ENCODE data around the gene PID1.

PID1 gene, protein sequence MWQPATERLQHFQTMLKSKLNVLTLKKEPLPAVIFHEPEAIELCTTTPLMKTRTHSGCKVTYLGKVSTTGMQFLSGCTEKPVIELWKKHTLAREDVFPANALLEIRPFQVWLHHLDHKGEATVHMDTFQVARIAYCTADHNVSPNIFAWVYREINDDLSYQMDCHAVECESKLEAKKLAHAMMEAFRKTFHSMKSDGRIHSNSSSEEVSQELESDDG

DNA sequence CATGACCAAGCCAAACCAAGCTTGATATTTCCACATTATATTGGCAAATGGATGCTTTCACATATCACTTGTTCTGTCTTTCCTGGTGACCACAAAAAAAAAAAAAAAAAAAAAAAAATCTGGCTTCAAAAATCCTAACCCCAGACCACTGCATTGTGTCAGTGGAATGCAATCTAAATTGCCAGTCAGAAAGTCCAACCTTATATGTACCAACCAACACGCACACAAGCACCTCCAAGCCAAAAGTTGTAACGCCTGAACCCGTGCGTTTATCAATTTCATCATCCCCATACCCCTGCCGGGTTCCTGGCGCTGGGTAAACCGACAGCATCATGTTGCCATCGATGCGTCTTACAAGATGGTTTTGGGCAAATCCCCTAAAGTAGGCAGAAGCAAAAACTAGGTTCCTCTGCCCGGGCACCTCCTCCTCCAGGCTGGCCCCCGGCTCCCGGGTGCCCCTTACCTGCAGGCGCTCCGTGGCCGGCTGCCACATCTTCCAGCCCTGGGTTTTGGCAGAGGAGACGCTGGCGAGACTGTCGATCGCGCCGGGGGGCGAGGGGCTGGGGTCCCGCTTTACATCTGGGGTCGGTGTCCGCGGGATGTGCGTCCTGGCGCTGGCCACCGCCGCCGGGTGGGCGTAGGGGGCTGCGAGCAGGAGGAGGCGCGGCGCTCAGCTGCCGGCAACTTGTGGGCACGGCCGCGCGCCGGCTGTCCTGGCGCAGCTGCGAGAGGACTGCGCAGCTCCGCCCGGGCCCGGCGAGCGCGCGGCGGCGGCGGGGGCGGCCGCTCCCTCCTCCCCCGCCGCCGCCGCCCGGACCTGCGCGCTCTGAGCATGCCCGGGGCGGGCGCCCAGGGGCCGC lies at the start of gene PID1:
PID1 (minus strand) TSS at position 737 of the 860 bp plus-strand sequence; CDS start at position 493, 244 bp downstream.
- DNase-seq (ENCODE audit: low read depth in 2 of 2): no peak

DNA sequence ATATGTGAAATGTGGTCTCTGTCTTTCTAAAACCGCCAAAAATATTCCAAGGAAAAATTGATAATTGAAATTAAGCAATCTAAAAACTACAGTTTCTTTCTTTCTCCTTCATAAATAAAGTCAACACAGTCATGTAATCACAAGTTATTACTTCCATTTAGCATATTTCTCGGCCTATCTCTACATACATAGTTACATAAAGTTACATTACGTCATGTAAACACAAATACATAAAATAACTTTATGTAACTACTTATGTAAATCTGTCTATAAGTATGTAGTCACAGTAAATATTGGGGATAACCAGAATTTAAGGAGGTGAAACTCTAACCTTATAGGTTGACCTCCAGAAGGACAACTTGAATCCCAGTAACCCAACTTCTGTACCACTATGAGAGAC lies 48.5 kb upstream of the PID1 start:
- DNase-seq (ENCODE audit: low read depth in 2 of 2): no peak

DNA sequence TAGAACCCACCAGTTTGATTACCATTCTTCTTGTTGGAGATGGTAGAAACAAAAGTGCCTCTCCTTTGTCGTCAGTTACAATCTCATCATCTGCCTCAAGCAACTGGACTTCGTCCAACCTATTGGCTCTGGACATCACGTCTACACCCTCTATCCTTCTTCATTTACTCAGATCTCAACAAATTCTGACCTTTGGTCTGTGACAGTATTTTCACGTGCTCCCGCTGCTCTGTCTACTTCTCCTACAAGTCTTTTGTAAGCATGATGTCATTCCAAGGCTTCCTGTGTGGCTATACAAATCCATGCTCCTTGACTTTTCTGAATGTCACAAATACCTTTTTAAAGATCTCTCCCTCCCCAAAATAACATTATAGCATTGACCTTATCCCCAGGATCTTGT lies 43.0 kb upstream of the PID1 start:
- no peak for DNase-seq (ENCODE audit: low read depth in 2 of 2)

DNA sequence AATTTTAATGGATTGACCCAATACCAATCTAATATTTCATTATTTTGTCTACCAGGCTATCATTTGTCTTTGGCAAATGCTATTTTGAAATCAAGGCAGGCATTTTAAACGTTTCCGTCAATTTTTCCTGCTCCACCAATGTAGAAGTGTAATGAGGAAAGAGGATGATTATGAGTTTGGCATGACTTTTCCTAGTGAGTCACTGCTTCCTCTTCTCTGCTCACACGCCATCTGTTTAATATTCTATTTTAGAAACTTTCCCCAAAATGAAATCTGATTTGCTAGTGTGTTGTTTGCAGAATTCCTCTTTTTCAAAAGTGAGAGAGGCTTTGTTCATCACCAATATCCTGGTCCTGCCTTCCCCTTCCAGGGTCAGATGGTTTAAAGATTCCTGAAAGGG lies 42.5 kb upstream of the PID1 start:
- DNase-seq (ENCODE audit: low read depth in 2 of 2): no peak

DNA sequence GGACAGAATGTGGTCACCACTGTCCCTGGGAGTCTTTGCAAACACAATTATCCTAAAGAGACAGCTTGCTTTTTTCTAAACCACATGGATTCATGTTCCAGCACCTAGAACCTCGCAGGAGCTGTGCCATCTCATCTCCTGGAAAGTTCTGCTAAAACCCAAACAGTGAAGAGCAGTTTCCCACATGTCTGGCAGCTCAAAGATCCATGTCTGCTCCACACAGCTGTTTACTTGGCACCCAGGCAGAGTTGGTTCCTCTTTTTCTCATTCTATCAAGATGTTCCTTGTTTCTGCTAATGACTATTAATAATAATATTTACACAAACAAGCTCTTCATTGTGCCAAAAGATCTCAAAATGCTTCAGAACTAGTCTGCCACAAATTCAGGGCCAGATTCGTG lies 30.1 kb upstream of the PID1 start:
- DNase-seq (ENCODE audit: low read depth in 2 of 2): no peak

DNA sequence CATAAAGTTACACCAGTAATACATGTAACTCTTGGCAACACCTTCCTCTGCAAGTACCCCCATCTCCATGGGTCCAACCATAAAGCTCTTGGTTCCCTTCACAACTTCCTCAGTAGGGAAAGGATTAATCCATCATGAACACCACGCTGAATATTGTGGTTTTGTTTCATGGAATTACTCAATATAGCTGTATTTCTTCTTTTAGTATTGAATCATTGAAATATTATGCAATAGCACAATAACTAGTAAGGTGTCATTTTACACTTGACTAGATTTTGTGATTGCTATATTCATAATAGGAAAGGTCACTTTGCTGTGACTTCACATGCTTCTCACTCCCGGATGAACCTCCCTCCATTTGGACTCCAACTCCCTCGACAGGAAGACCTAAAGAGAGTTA lies 29.7 kb upstream of the PID1 start:
- DNase-seq (ENCODE audit: low read depth in 2 of 2): no peak

DNA sequence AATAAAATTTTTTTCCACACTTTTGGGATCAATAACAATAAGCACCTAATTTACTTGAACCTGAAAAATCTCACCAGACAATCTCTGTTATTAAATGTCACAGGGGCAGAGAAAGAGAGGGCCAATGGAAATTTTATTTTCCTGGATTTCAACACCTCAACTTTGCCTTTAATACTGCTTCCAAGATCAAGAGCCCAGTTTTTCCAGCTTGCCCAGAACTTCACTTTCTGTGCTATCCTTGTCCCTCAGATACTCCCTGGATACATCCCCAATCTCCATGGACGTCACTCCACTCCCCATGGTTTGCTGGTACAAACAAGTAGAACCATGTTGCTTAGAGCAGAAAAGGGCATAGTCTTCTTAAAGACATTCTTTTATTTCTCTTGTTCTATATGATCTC lies 29.3 kb upstream of the PID1 start:
- no peak for DNase-seq (ENCODE audit: low read depth in 2 of 2)

DNA sequence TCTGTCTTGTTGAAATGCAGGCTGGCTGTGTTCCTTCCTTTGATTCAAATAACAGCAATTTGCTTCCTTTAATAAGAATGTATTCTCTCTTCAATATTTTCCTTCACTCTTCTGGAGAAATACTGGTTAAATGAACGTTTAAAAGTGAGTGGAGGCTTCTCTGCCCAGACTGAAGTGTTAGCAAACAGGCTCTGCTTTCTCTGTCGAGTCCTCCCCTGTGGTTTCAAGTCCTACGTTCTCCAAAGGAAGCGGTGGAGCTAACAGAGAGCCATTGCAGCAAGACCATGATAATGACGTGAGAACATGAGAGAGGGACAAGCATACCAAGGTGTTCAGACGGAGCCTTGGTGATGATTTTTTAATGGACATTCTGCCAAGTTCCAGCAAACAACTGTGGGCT lies 26.2 kb upstream of the PID1 start:
- DNase-seq (ENCODE audit: low read depth in 2 of 2): no peak

DNA sequence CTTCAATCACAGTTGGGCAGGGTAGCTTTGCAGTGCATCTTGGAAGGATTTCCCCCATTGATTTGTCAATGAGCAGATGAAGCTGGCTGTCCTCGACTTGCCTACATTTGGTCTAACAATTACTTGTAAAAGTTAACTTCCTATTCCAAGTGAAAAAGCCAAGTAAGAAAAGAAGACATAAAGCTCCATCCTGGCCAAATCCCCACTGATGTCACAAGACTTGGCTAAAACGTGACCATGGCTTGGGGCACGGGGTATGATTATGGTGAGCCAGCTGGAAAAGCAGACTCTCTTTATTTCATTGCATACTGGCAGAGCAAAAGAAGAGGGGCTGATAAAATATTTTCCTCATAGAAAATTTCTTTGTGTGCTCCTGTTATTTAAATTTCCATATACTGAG lies 25.4 kb upstream of the PID1 start:
- DNase-seq (ENCODE audit: low read depth in 2 of 2): no peak

DNA sequence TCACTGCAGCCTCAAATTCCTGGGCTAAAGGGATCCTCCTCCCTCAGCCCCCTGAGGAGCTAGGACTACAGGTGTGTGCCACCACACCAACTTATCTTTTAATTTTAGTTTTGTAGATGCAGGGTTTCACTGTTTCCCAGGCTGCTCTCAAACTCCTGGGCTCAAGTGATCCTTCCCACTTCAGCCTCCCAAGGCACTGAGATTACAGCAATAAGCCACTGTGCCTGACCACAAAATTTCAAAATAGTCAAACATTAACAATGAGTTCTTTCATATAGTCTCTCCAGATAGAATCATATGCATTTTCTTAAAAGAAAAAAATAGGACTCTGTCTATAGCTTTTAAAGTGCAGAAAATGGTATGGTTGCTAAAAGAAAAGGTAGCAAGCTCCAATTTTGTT lies 24.9 kb upstream of the PID1 start:
- DNase-seq (ENCODE audit: low read depth in 2 of 2): no peak

DNA sequence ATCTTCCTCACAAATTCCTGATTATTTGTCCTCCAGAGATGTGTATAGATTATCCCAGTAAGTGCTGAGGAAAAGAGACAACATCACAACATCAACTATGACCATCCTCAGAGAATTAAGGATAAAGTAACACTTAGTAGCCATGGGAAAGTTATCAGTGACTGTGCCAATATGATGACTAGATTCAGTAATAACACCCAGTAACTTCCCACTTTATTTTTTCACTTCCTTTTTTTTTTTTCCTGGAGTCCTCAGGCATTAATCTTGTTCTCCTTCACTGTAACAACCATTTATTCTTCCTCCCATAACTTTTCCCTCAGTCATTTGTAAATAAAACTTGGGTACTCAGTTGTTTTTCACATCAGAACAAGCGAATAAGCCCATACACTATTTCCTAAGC lies 16.7 kb upstream of the PID1 start:
- DNase-seq (ENCODE audit: low read depth in 2 of 2): no peak

DNA sequence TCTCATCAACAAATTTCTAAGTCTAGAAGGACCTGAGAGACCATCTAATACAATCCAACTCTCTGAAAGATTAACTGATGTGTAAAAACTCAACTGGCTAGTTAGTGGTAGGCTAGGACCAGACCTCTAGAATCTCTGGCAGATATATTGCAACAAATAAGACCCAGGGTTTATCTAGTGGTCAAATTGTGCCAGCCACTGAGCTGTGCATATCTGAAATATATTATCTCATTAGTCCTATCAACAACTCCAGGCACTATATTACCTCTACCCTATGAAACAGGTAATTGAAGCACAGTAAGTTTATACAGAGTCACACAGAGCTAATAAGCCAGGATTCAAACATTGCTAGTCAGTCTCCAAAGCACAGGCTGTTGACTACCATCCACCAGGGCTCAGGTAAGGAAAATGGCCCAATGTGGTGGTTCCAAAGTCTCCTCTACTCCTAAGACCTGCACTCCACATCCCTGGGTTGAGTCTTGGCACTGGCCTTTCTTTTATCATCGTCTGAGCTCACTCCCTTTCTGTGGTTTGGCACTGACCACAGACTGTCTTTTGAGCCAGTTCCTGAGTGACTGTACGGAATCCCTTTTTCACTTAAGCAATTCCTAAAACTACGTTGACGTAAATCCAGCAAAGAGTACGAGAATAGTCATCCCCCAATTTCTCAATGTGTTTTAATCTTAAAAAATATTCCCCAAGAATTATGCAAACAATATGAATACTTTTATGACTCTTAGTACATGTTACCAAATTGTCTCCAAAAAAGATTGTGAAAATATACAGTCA lies 11.9 kb upstream of the PID1 start:
- no peak for DNase-seq (ENCODE audit: low read depth in 2 of 2)

DNA sequence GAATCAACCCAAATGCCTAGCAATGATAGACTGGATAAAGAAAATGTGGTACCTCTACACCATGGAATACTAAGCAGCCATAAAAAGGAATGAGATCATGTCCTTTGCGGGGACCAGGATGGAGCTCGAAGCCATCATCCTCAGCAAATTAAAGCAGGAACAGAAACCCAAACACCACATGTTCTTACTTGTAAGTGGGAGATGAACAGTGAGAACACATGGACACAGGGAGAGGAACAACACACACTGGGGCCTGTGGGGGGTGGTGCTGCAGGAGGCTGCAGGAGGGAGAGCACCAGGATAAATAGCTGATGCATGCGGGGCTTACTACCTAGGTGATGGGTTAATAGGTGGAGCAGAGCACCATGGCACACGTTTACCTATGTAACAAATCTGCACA lies 8.4 kb upstream of the PID1 start:
- no peak for DNase-seq (ENCODE audit: low read depth in 2 of 2)

DNA sequence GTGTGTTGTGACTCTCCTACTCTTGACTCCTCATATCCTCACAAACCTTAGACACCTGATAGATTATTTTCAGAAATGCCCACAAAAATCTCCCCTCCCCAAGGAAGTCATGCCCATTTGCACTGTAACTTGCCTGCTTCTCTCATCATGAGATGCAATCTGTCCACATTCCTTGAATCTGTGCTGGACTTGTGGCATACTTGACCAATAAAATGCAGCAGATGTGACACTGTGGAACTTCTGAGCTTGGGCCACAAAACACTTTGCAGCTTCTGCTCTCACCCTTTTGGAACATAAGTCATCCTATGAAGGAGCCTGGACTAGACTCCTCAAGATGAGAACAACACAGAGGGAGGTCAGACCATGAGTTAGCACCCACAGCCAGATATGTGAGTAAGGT lies 4.4 kb upstream of the PID1 start:
- no peak for DNase-seq (ENCODE audit: low read depth in 2 of 2)

DNA sequence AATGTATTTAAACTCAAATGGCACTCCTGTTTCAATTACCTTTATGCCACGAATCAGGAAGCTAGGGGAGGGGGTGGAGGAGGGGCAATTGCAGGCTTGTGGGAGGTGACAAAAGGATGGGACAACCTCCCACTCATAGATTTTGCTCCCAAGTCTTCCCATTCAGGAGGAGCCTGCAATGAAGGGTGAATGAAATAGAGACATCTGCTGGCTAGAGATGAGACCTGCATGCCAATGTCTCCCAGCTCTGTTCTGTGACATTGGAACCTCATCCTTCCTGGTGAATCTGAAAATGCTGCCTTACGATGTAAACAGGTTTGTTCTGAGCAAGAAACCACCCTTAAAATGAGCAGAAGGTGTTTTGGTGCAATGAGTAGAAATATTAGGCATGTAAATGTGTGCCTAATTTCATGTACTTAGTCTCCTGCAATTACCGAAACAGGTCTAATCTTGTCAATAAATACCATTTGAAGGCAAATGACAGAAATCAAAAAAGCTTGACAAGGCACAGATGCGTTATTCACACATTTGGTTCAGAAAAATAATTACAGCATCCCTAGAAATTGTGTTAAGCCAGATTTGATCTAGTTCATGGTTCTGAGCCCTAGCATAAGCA lies 2.7 kb upstream of the PID1 start:
- DNase-seq (ENCODE audit: low read depth in 2 of 2): no peak

DNA sequence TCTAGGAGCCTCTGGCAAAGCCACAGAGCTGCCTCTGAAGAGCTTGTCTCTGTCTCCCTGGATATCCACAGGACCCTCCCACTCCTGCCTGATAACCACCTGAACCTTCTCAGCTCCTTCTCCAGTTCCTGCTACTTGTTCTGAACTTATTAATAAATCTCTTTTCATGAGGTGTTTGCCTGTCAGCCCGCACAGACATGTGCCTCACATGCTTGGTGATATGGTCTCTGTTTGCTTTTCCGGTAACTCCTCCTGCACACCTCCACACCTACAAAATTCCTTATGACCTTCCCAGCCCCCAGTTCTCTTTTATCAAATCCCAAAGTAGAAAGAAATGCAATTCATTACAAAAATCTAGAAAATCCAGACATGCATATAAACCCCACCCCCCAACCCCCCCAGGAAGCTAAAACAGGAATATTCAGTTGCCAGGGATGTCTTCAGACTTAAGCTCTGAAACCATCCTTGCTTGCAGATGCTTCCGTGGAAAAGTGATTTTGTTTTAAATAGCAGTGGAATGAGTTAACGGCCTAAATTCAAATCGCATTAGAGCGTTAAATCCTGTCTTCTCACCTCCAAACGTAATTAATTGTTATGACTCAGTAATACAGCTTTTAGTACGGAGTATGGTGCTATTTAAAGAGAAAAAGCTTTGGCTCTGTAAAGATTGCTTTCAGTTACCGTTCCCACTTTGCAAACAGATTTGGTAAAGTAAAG lies 2.1 kb upstream of the PID1 start:
- no peak for DNase-seq (ENCODE audit: low read depth in 2 of 2)

DNA sequence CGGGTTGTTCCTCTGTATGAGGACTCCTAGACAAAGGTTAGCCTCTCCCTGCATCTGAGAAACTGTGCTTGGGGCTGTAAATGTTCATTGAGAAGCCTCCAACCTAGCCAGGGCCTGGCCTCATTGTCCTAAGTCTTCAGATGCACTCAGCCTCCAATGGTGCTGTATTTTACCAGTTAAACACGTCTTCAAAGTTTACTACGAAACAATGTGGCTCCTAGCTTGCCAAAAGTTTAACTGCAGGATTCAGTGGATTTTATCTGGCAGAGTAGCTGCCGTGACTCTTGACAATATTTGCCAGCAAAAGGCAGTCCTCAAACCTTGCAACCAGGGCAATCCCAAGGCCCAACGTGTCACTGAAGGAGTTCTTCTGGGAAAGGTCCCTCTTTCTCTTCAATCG lies 1.1 kb downstream of the PID1 start:
- no peak for DNase-seq (ENCODE audit: low read depth in 2 of 2)

DNA sequence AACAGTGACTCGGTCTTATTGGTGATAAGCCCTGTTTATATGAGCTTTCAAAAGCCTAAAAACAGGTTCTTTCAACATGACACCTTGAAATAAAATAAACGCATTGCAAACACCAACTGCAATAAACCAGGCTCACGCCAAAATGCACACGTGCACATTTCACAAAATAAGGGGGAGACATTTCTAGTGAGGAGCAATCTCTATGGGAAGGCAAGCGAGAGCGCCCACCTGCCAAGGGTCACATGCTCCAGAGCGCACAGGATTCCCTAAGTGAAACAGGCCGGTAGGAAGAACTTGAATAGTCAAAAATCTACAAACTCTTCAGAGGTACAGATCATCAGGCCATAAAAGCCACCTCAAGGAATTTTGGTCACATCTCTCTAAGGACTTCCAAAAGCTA lies 1.9 kb downstream of the PID1 start:
- DNase-seq (ENCODE audit: low read depth in 2 of 2): no peak

DNA sequence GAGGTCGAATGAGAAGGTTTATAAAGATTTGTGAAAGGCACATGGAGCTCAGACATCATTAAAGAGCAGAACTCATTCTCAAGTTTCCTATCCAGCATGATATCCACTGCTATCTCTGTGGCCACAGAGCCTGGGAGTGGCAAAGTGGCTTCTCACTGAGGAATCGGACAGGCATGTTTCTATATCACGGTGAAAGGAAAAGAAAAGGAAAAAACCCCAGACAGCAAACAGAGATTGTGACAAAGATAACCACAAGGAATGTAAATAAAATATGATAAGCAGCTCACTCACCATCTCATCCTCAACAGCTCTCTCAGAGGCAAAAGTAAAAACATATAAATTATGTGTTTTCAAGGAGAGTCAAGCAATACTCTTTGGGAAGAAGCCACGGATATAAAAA lies 2.5 kb downstream of the PID1 start:
- DNase-seq (ENCODE audit: low read depth in 2 of 2): no peak

DNA sequence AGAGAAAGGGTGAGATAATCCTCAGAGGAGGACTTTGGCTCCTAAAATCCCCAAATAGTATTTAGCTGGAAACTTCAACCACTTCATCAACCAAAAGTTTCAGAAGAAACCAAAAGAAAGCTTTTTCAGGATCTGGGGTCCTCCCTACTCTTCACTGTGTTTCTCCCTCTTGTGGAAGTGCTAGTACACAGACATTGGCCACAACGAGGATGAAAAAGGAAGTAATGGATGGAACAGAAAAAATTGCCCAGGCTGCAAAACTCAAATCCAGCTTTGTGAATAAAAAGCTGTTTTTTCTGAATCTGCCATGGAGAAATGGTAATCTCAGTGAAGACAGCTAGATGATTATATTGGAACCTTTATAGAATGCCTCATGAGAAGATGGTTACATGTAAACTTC lies 4.0 kb downstream of the PID1 start:
- DNase-seq (ENCODE audit: low read depth in 2 of 2): no peak

DNA sequence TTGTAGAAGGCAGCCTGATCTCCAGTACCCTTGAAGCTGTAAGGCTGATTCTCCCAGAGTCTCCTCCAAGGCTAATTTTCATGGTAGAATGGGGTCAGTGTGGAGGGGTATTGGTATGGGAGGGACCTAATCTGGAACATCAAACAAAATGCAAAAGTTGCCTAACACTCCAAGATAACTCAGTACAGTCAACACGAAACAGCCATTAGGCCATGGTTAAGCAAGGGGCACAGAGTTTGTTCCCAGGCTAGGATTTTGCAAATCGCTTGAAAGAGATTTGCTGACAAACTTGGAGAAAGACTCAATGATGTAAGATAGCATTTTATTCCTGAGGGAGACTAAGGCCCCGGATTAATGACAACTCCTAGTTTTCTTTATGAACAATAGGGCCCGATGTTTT lies 5.4 kb downstream of the PID1 start:
- no peak for DNase-seq (ENCODE audit: low read depth in 2 of 2)

DNA sequence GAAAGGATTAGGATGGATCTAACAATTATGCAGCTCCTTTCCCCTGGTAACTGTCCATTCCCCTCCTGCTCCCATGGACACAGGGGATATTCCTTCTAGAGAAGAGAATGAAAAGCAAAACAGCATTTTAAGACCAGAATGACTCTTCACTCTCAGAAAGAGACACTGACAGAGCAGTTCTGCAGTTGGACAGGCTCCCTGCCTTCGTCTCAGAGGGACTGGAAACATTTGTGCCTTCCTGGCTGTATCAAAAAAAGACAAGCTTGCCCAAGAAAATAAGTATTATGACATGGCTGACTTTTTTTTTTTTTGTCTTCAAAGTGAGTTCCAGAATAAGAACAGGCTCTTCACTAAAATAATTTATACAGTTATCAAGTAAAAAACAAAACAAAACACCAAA lies 9.5 kb downstream of the PID1 start:
- DNase-seq (ENCODE audit: low read depth in 2 of 2): no peak
